ENCODE results near the gene KIF15.
"Not testable (repeated sequence)": the region's sequence is repeated elsewhere in the genome, so short reads cannot be mapped to it uniquely, and the experiment has no call there.

Gene KIF15

GRCh38 chr3:44821206-44821605 is 59.6 kb downstream of the KIF15 start:
- not testable (repeated sequence) for DNase-seq

- DNase-seq = no peak
Measured at GRCh38 chr3:44825264-44825925, 63.8 kb downstream of the KIF15 start.

- DNase-seq = no peak
Measured at GRCh38 chr3:44827196-44827595, 65.6 kb downstream of the KIF15 start.

- DNase-seq = no peak
Measured at GRCh38 chr3:44831232-44831631, 69.6 kb downstream of the KIF15 start.

GRCh38 chr3:44832032-44832431 is 70.4 kb downstream of the KIF15 start:
- no peak for DNase-seq

GRCh38 chr3:44832965-44833364 is 71.4 kb downstream of the KIF15 start:
- DNase-seq = no peak

GRCh38 chr3:44833394-44833793 is 71.8 kb downstream of the KIF15 start:
- DNase-seq = no peak

- no peak for DNase-seq
Measured at GRCh38 chr3:44835684-44836083, 74.1 kb downstream of the KIF15 start.

GRCh38 chr3:44842376-44842775 is 80.8 kb downstream of the KIF15 start:
- DNase-seq = no peak

- DNase-seq = no peak
Measured at GRCh38 chr3:44845528-44846520, 84.2 kb downstream of the KIF15 start.

GRCh38 chr3:44848634-44849033 is 87.0 kb downstream of the KIF15 start:
- DNase-seq = no peak

- DNase-seq = not testable (repeated sequence)
Measured at GRCh38 chr3:44856663-44857062, 95.1 kb downstream of the KIF15 start.

- DNase-seq = no peak
Measured at GRCh38 chr3:44860117-44860516, 98.5 kb downstream of the KIF15 start.

- DNase-seq = peak; percentile 88
Measured at GRCh38 chr3:44861412-44862225, 100.0 kb downstream of the KIF15 start, which contains the start of gene TMEM42. TSS of gene TMEM42 (plus strand) at chr3:44861912. CDS start at chr3:44861925, 13 bp downstream.

- DNase-seq = no peak
Measured at GRCh38 chr3:44862226-44862637, 100.6 kb downstream of the KIF15 start.

- DNase-seq = no peak
Measured at GRCh38 chr3:44865272-44866035, 103.9 kb downstream of the KIF15 start.

- no peak for DNase-seq
Measured at GRCh38 chr3:44867421-44868111, 106.0 kb downstream of the KIF15 start.

GRCh38 chr3:44870375-44871061 is 108.9 kb downstream of the KIF15 start:
- no peak for DNase-seq

GRCh38 chr3:44874308-44874707 is 112.7 kb downstream of the KIF15 start, which contains the start of gene TGM4:
TSS of gene TGM4 (plus strand) at chr3:44874608. CDS start at chr3:44874679, 71 bp downstream.
- DNase-seq = no peak

GRCh38 chr3:44875596-44875995 is 114.0 kb downstream of the KIF15 start:
- DNase-seq = no peak

- DNase-seq = no peak
Measured at GRCh38 chr3:44877333-44877732, 115.7 kb downstream of the KIF15 start.

Data from KG1 (cell line).